Esophagus squamous epithelium (tissue), 5 donors: ENCODE results near the gene RPA3. TPM values are rescaled to one million over a fixed set of nuclear protein-coding genes. Genes with fewer than 3 reads are reported as not detected.
"Not testable (repeated sequence)": the region's sequence is repeated elsewhere in the genome, so short reads cannot be mapped to it uniquely, and the experiment has no call there.

ENCODE experiments used
- DNase-seq: peaks from one replicate; lab custom pipeline; 2025; lab: John Stamatoyannopoulos, UW
- H3K27ac ChIP-seq, 4 donors: fragments of 200-600 bp; sonication (generic); one replicate each; pipeline ENCODE4 v1.5.1; 2016 to 2019; ENCODE audit warnings: mild to moderate bottlenecking in 1 of 4
- H3K27me3 ChIP-seq, 4 donors: fragments of 200-600 bp; sonication (generic); 1 replicate in 3 of 4; 2 replicates in 1 of 4; pipeline versions ENCODE4 v1.5.1 to v1.6.0; 2017 to 2021; ENCODE audit warnings: antibody characterized with exemption in 1 of 4
- H3K36me3 ChIP-seq, 3 donors: fragments of 200-600 bp; sonication (generic); one replicate each; pipeline ENCODE4 v1.5.1; 2016 to 2019
- H3K4me1 ChIP-seq, 3 donors: fragments of 200-600 bp; sonication (generic); one replicate each; pipeline ENCODE4 v1.5.1; 2017 to 2019
- H3K4me3 ChIP-seq, 4 donors: fragments of 200-600 bp; sonication (generic); 1 replicate in 3 of 4; 2 replicates in 1 of 4; pipeline ENCODE4 v1.5.1; 2016 to 2019; ENCODE audit warnings: mild to moderate bottlenecking in 2 of 4, moderate library complexity in 1 of 4
- H3K9me3 ChIP-seq, 3 donors: fragments of 200-600 bp; sonication (generic); one replicate each; pipeline ENCODE4 v1.5.1; 2016 to 2019
- POLR2A ChIP-seq, 4 donors: fragments of 450-650 bp; IDR thresholded peaks; one replicate each; pipeline ENCODE4 v1.6.1; 2017; ENCODE audit warnings: antibody characterized with exemption in 4 of 4, mild to moderate bottlenecking in 4 of 4, moderate library complexity in 3 of 4
- WGBS, 2 donors: methylation state at CpG; one replicate each; pipeline ENCODE4 v1.1.5; 2018; 5-methylcytosine and 5-hydroxymethylcytosine counted together
- intact Hi-C: fragments of 100-400 bp; cut with DNase I; formaldehyde crosslinking; loops from one replicate; pipeline ENCODE4 v1.15.0; 2022
- total RNA-seq, 4 donors: library from RNA; depleted of rRNA; stranded (reverse); fragments of >200 nt; gene quantifications; one replicate each; pipeline ENCODE4 v1.1.0, GENCODE V29; 2016
- TF ChIP-seq, protein P1 (sequence below), 6 experiments: fragments of 450-650 bp in 4 of 6; fragments of 200-600 bp in 2 of 6; sonication (generic) in 2 of 6; IDR thresholded peaks; one replicate each; pipeline ENCODE4 v1.5.1; 2016 to 2019; ENCODE audit warnings: antibody characterized with exemption in 6 of 6, mild to moderate bottlenecking in 4 of 6, moderate library complexity in 4 of 6
- donor health status: DM: yes; HTN: yes; CAD: no.

The RPA3 gene
- total RNA-seq, 4 donors from 2014 or later, result 13.0 to 29.3 (median 21.7) TPM

- TF ChIP-seq, protein P1, sequence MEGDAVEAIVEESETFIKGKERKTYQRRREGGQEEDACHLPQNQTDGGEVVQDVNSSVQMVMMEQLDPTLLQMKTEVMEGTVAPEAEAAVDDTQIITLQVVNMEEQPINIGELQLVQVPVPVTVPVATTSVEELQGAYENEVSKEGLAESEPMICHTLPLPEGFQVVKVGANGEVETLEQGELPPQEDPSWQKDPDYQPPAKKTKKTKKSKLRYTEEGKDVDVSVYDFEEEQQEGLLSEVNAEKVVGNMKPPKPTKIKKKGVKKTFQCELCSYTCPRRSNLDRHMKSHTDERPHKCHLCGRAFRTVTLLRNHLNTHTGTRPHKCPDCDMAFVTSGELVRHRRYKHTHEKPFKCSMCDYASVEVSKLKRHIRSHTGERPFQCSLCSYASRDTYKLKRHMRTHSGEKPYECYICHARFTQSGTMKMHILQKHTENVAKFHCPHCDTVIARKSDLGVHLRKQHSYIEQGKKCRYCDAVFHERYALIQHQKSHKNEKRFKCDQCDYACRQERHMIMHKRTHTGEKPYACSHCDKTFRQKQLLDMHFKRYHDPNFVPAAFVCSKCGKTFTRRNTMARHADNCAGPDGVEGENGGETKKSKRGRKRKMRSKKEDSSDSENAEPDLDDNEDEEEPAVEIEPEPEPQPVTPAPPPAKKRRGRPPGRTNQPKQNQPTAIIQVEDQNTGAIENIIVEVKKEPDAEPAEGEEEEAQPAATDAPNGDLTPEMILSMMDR (IDR thresholded peaks at IDR 0.05), result no peak
- no peak for TF ChIP-seq POLR2A (IDR thresholded peaks at IDR 0.05)
- Histone ChIP-seq H3K27ac (no peak overlapping the region), H3K4me1 (peaks cover 0 to 17% (median 2%) of the 10 kb centered on the region in 3 donors), H3K27me3 (no peaks in the 10 kb centered on the region), H3K36me3 (no peaks in the 10 kb centered on the region), H3K9me3 (no peaks in the 10 kb centered on the region), H3K4me3 (no peak overlapping the region)
- DNase-seq, result no peak
- WGBS, 2 donors, result 88 to 94% methylated on average over 1 of the region's 1 CpG
- intact Hi-C loops, result no loop called here
Measured at GRCh38 chr7:7665031-7665430, 53.4 kb downstream of the RPA3 start.

DNA sequence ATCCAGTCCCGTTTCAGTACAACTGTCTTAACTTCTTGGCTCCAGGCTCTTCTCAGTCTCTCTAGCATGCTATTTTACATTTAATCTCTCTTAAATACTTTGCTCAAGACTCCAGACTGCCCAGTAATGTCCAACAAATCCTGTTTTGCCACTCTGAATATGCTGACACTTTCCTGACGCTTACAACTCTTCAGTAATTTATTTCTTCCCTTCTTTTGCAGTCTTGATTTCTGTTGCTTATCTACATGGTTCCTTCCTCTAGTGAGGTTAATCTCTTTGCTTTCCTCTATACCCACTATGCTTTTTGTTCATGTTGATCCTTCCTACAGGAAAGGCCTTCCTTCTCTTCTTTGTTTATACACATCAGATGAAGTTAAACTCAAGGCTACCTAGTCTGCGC lies 54.1 kb downstream of the RPA3 start:
- no peaks in the 10 kb centered on the region for H3K27me3 ChIP-seq
- H3K27ac ChIP-seq, result no peak overlapping the region
- H3K36me3 ChIP-seq, result no peaks in the 10 kb centered on the region
- H3K4me3 ChIP-seq, result no peak overlapping the region
- peaks cover 0 to 17% (median 2%) of the 10 kb centered on the region in 3 donors for H3K4me1 ChIP-seq
- WGBS, 2 donors, result 59 to 70% methylated on average over 3 of the region's 3 CpGs
- H3K9me3 ChIP-seq, result peaks cover 0 to 5% (median 0%) of the 10 kb centered on the region in 3 donors
- DNase-seq, result no peak
- no peak for TF ChIP-seq POLR2A (IDR thresholded peaks at IDR 0.05)
- TF ChIP-seq, protein P1 (IDR thresholded peaks at IDR 0.05), result no peak
- intact Hi-C loops, result no loop called here

DNA sequence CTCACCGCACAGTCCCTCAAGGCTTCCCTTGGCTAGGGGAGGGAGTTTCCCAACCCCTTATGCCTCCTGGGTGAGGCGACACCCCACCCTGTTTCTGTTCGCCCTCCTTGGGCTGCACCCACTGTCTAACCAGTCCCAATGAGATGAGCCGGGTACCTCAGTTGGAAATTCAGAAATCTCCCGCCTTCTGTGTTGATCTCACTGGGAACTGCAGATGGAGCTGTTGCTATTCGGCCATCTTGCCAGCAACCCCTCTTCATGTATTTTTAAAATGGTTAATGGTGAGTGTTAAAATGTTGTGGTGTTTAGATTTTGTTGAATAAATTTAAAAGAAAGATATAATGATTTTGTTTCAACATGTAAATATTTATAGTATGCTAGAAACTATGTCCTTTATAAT lies 55.9 kb downstream of the RPA3 start:
- intact Hi-C loops, result no loop called here
- Histone ChIP-seq H3K4me1 (peaks cover 0 to 17% (median 2%) of the 10 kb centered on the region in 3 donors), H3K9me3 (peaks cover 0 to 7% (median 0%) of the 10 kb centered on the region in 3 donors), H3K4me3 (no peak overlapping the region), H3K27ac (no peak overlapping the region), H3K36me3 (no peaks in the 10 kb centered on the region), H3K27me3 (no peaks in the 10 kb centered on the region)
- TF ChIP-seq, protein P1 (IDR thresholded peaks at IDR 0.05), result no peak
- TF ChIP-seq POLR2A (IDR thresholded peaks at IDR 0.05), result no peak
- WGBS, 2 donors, result 87 to 88% methylated on average over 6 of the region's 6 CpGs
- no peak for DNase-seq

DNA sequence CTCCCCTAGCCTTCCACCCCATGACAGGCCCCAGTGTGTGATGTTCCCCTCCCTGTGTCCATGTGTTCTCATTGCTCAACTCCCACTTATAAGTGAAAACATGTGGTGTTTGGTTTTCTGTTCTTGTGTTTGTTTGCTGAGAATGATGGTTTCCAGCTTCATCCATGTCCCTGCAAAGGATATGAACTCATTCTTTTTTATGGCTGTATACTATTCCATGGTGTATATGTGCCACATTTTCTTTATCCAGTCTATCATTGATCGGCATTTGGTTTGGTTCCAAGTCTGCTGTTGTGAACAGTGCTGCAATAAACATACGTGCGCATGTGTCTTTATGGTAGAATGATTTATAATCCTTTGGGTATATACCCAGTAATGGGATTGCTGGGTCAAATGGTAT lies 61.9 kb downstream of the RPA3 start:
- H3K36me3 ChIP-seq, H3K9me3 ChIP-seq, H3K4me3 ChIP-seq, DNase-seq, H3K4me1 ChIP-seq, H3K27ac ChIP-seq, intact Hi-C loops, H3K27me3 ChIP-seq: not testable (repeated sequence)
- 96 to 97% methylated on average over 3 of the region's 3 CpGs for WGBS, 2 donors

DNA sequence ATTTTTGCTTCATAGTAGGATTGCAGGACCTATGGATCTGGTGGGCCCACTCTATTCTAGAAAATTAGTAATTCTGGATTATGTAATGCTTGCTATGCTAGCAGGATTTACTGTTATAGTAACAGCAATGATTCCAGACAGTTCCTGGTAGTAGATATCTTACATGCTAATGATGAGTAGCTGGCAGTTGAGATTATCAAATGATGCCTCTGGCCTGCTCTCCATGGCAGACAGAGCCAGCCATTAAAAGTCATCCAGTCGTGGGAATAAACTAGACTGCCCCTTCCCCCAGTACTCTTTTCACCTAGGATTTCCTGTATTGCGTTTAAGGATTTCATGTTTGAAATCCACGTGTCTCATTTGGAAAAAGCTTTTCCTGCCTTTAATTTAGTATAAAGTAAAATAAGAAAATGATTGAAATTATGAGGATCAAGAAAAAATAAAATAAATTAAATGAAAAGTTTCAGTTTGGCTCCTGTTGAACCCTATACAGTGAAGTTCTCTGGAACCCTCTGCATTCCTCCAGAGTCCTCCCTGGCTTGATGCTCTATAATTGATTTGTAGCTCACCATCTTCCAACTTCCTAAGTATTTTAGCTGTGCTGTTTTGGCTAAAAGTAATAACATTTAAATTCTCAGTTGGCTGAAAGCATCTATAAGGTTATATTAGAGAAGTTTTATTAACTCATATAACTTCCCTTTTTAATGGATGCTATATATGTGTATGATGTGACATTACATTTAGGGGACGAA lies 63.3 kb downstream of the RPA3 start:
- intact Hi-C loops, result no loop called here
- H3K27ac ChIP-seq, result no peak overlapping the region
- H3K4me1 ChIP-seq, result peaks cover 0 to 4% (median 0%) of the 10 kb centered on the region in 3 donors
- no peaks in the 10 kb centered on the region for H3K36me3 ChIP-seq
- 66 to 79% methylated on average over 4 of the region's 4 CpGs for WGBS, 2 donors
- DNase-seq, result no peak
- TF ChIP-seq POLR2A (IDR thresholded peaks at IDR 0.05), result no peak
- TF ChIP-seq, protein P1 (IDR thresholded peaks at IDR 0.05), result no peak
- peaks cover 0 to 7% (median 0%) of the 10 kb centered on the region in 3 donors for H3K9me3 ChIP-seq
- no peaks in the 10 kb centered on the region for H3K27me3 ChIP-seq
- H3K4me3 ChIP-seq, result no peak overlapping the region
